Activated CD8-positive, alpha-beta T cell treated with anti-CD3 and anti-CD28 coated beads for 36 hours (primary cell): ENCODE data around the gene ZNF628. TPM values are rescaled to one million over a fixed set of nuclear protein-coding genes. Genes with fewer than 3 reads are reported as not detected.

Experiments
- ATAC-seq: fragments of 200-7000 bp; cut with Tn5 transposase; one replicate; pipeline ENCODE4 v1.10.0; 2021; ENCODE audit warnings: mild to moderate bottlenecking, moderate library complexity
- CTCF ChIA-PET: fragments of 350-600 bp; sonication (Branson Sonifier 250); formaldehyde crosslinking; loops from one replicate; lab custom pipeline; 2021; ENCODE audit warnings: antibody characterized with exemption; lab: Charles Lee
- POLR2A ChIA-PET: fragments of 350-600 bp; sonication (Branson Sonifier 250); formaldehyde crosslinking; loops from one replicate; lab custom pipeline; 2021; ENCODE audit warnings: antibody characterized with exemption; lab: Charles Lee
- DNase-seq: peaks from one replicate; pipeline ENCODE4 v3.0.0-alpha.2; 2020
- H3K27ac Mint-ChIP-seq: one replicate; pipeline ENCODE4 v1.8.0; 2021; ENCODE audit warnings: mild to moderate bottlenecking, mixed read lengths
- H3K27me3 Mint-ChIP-seq: one replicate; pipeline ENCODE4 v1.8.0; 2021; ENCODE audit warnings: mixed read lengths
- H3K36me3 Mint-ChIP-seq: one replicate; pipeline ENCODE4 v1.8.0; 2021; ENCODE audit warnings: low read depth, mixed read lengths
- H3K4me1 Mint-ChIP-seq: one replicate; pipeline ENCODE4 v1.8.0; 2021; ENCODE audit warnings: low read depth, mixed read lengths
- H3K4me3 Mint-ChIP-seq: one replicate; pipeline ENCODE4 v1.8.0; 2021; ENCODE audit warnings: mild to moderate bottlenecking, moderate library complexity, mixed read lengths
- H3K9me3 Mint-ChIP-seq: one replicate; pipeline ENCODE4 v1.8.0; 2021; ENCODE audit warnings: mixed read lengths
- intact Hi-C: fragments of 100-400 bp; cut with micrococcal nuclease; formaldehyde crosslinking; loops from one replicate; pipeline ENCODE4 v1.10.0; 2022
- total RNA-seq, 2 experiments: library from RNA; stranded (reverse); gene quantifications; one replicate each; pipeline ENCODE4 v1.2.3, GENCODE V29; 2021
- TF ChIP-seq, protein P1 (sequence below): fragments of 200-600 bp; IDR thresholded peaks from one replicate; pipeline ENCODE4 v1.8.0; 2022; ENCODE audit warnings: antibody characterized with exemption, mild to moderate bottlenecking

ZNF628 gene
- total RNA-seq, 2 experiments from 2014 or later: 8.4 to 8.6 TPM

- Mint-ChIP-seq H3K4me1 (peaks cover 7% of the 10 kb centered on the region), H3K9me3 (no peaks in the 10 kb centered on the region), H3K4me3 (no peak overlapping the region), H3K36me3 (peaks cover 2% of the 10 kb centered on the region), H3K27ac (no peak overlapping the region), H3K27me3 (no peaks in the 10 kb centered on the region)
- ChIA-PET CTCF (interaction anchor here (5.6 kb wide), 1 partner anchor 32 kb away, joined by 47 read pairs; no protein-coding TSS in a partner anchor), POLR2A (no interaction called here)
- intact Hi-C loops: no loop called here
- DNase-seq (no peak), ATAC-seq (no peak)
- TF ChIP-seq, protein P1, sequence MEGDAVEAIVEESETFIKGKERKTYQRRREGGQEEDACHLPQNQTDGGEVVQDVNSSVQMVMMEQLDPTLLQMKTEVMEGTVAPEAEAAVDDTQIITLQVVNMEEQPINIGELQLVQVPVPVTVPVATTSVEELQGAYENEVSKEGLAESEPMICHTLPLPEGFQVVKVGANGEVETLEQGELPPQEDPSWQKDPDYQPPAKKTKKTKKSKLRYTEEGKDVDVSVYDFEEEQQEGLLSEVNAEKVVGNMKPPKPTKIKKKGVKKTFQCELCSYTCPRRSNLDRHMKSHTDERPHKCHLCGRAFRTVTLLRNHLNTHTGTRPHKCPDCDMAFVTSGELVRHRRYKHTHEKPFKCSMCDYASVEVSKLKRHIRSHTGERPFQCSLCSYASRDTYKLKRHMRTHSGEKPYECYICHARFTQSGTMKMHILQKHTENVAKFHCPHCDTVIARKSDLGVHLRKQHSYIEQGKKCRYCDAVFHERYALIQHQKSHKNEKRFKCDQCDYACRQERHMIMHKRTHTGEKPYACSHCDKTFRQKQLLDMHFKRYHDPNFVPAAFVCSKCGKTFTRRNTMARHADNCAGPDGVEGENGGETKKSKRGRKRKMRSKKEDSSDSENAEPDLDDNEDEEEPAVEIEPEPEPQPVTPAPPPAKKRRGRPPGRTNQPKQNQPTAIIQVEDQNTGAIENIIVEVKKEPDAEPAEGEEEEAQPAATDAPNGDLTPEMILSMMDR: no peak
Observed at GRCh38 chr19:55472463-55472862, 4.0 kb upstream of the ZNF628 start.

- intact Hi-C loops: no loop called here
Observed at GRCh38 chr19:55473225-55474012, 3.0 kb upstream of the ZNF628 start.

DNA sequence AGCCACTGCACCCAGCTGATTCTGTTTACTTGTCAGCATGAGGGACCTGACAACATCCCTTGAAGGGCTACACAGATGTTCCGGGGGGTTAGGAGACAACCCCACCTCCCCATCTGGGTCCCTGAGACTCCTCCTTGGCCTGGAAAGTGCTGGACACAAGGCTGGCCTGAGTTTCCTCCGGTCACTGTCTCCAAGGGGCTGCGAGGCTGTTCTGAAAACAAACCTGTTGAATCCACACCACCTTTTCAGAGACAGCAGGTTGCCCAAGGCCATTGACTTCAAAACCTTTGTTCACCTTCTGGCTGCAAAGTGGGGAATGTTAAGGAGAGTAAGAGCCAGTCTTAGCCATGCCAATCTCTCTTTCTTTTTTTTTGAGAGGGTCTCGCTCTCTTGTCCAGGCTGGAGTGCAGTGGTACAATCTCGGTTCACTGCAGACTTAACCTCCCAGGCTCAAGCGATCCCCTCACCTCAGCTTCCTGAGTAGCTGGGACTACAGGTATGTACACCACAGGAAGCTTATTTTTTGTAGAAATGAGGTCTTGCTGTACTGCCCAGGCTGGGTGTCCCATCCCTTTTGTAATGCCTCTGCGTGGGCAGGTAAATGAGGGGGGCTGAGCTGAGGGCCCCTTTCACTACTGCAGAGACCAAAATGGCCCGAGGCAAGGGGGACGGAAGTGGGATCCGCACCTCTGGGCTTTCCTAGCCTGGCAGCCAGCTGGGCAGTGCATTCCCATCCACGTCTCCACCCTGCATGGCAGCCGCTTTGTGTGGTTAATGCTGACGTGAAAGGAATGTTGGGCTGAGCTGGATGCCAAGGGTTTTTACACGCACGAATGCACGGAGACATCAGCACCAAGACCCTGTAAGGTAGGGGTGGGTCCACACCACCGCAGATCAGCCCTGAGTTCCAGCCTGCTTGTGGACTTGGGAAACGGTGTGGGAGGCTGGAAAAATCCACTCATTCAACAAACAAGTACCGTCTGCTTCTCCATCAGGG, 1.9 kb upstream of the ZNF628 start:
- no peak for DNase-seq
- Mint-ChIP-seq H3K27me3 (no peaks in the 10 kb centered on the region), H3K4me1 (peaks cover 23% of the 10 kb centered on the region), H3K4me3 (peak overlapping the region; percentile 86), H3K27ac (no peak overlapping the region), H3K36me3 (peaks cover 2% of the 10 kb centered on the region), H3K9me3 (no peaks in the 10 kb centered on the region)
- intact Hi-C loops: no loop called here
- CTCF ChIA-PET: interaction anchor here (0.8 to 5.6 kb wide), 7 partner anchors 7 to 173 kb away, joined by 3 to 47 read pairs (median 3); no protein-coding TSS in a partner anchor
- TF ChIP-seq, protein P1: no peak
- POLR2A ChIA-PET: interaction anchor here (0.6 to 3.5 kb wide), 3 partner anchors 12 to 123 kb away, joined by 3 to 22 read pairs (median 3); partner anchors contain the start of gene NAT14
- ATAC-seq: no peak

More at GRCh38 chr19:55473225-55474012, 3.0 kb upstream of the ZNF628 start:
- peaks cover 2% of the 10 kb centered on the region for H3K36me3 Mint-ChIP-seq
- POLR2A ChIA-PET: interaction anchor here (0.6 to 0.9 kb wide), 2 partner anchors 31 to 125 kb away, joined by 3 read pairs; no protein-coding TSS in a partner anchor
- DNase-seq: no peak
- CTCF ChIA-PET: interaction anchor here (0.8 to 5.6 kb wide), 4 partner anchors 14 to 159 kb away, joined by 3 to 47 read pairs (median 3); no protein-coding TSS in a partner anchor
- no peaks in the 10 kb centered on the region for H3K9me3 Mint-ChIP-seq
- H3K27ac Mint-ChIP-seq: no peak overlapping the region
- ATAC-seq: no peak
- H3K27me3 Mint-ChIP-seq: no peaks in the 10 kb centered on the region
- no peak overlapping the region for H3K4me3 Mint-ChIP-seq
- H3K4me1 Mint-ChIP-seq: peaks cover 12% of the 10 kb centered on the region
- TF ChIP-seq, protein P1: no peak

GRCh38 chr19:55477905-55478304, 1.5 kb downstream of the ZNF628 start:
- ChIA-PET POLR2A (interaction anchor here (1.8 to 3.5 kb wide), 2 partner anchors 8 to 122 kb away, joined by 5 to 22 read pairs; partner anchors contain the start of genes FIZ1, NAT14 and ZNF524), CTCF (interaction anchor here (4.2 kb wide), 1 partner anchor 11 kb away, joined by 45 read pairs; no protein-coding TSS in a partner anchor)
- H3K27me3 Mint-ChIP-seq: no peaks in the 10 kb centered on the region
- DNase-seq (no peak), ATAC-seq (no peak)
- peaks cover 2% of the 10 kb centered on the region for H3K36me3 Mint-ChIP-seq
- peaks cover 28% of the 10 kb centered on the region for H3K4me1 Mint-ChIP-seq
- no peaks in the 10 kb centered on the region for H3K9me3 Mint-ChIP-seq
- H3K4me3 Mint-ChIP-seq: peak overlapping the region; percentile 91
- TF ChIP-seq, protein P1: no peak
- intact Hi-C loops: no loop called here
- no peak overlapping the region for H3K27ac Mint-ChIP-seq
